Liver (tissue), 9 donors: ENCODE data around the gene RARRES1. TPM values are rescaled to one million over a fixed set of nuclear protein-coding genes. Genes with fewer than 3 reads are reported as not detected.

Experiments used
- DNase-seq: peaks from one replicate; pipeline ENCODE4 v3.0.0-alpha.2; 2017; ENCODE audit warnings: low spot score
- H3K27ac ChIP-seq, 2 donors: one replicate each; pipeline ENCODE4 v1.7.0; 2013; ENCODE audit warnings: inconsistent platforms in 2 of 2, low read length in 2 of 2, control low read depth in 1 of 2, low read depth in 1 of 2, mild to moderate bottlenecking in 1 of 2
- H3K27me3 ChIP-seq, 4 donors: one replicate each; pipeline versions ENCODE4 v1.6.1 to v1.7.0; 2013; ENCODE audit warnings: low read length in 3 of 4, inconsistent platforms in 1 of 4, mild to moderate bottlenecking in 1 of 4, moderate library complexity in 1 of 4; ENCODE audit not compliant: control insufficient read depth in 4 of 4, insufficient read depth in 4 of 4
- H3K36me3 ChIP-seq, 4 donors: one replicate each; pipeline versions ENCODE4 v1.6.1 to v1.7.0; 2013; ENCODE audit warnings: low read length in 3 of 4, mild to moderate bottlenecking in 3 of 4, low read depth in 1 of 4, moderate library complexity in 1 of 4; ENCODE audit not compliant: control insufficient read depth in 4 of 4, insufficient read depth in 3 of 4
- H3K4me1 ChIP-seq, 4 donors: one replicate each; pipeline versions ENCODE4 v1.6.1 to v1.7.0; 2013; ENCODE audit warnings: low read length in 3 of 4, mild to moderate bottlenecking in 3 of 4, moderate library complexity in 1 of 4; ENCODE audit not compliant: control insufficient read depth in 4 of 4, insufficient read depth in 4 of 4
- H3K4me3 ChIP-seq, 3 donors: one replicate each; pipeline versions ENCODE4 v1.6.1 to v1.7.0; 2013; ENCODE audit warnings: low read length in 3 of 3, control low read depth in 1 of 3, low read depth in 1 of 3, mild to moderate bottlenecking in 1 of 3
- H3K9ac ChIP-seq, 2 donors: one replicate each; pipeline ENCODE4 v1.7.0; 2013; ENCODE audit warnings: low read length in 2 of 2, mild to moderate bottlenecking in 2 of 2, moderate library complexity in 2 of 2, control low read depth in 1 of 2, low read depth in 1 of 2
- H3K9me3 ChIP-seq, 4 donors: one replicate each; pipeline versions ENCODE4 v1.6.1 to v1.7.0; 2013; ENCODE audit warnings: low read length in 3 of 4; ENCODE audit not compliant: control insufficient read depth in 4 of 4
- EGR1 ChIP-seq, 2 donors: IDR thresholded peaks; 2 replicates each; pipeline ENCODE4 v1.6.1; 2016 to 2018; ENCODE audit warnings: antibody characterized with exemption in 2 of 2, low read depth in 2 of 2
- FOXA1 ChIP-seq: IDR thresholded peaks from 2 replicates; pipeline ENCODE4 v1.6.1; 2016; ENCODE audit warnings: antibody characterized with exemption
- FOXA2 ChIP-seq: IDR thresholded peaks from 2 replicates; pipeline ENCODE4 v1.6.1; 2016; ENCODE audit warnings: antibody characterized with exemption
- GABPA ChIP-seq, 2 donors: IDR thresholded peaks in 1 of 2; conservative IDR thresholded peaks in 1 of 2; 2 replicates each; pipeline ENCODE4 v1.6.1; 2016; ENCODE audit warnings: antibody characterized with exemption in 2 of 2, mild to moderate bottlenecking in 1 of 2, moderate library complexity in 1 of 2
- HNF4A ChIP-seq, 2 donors: conservative IDR thresholded peaks; 2 replicates each; pipeline ENCODE4 v1.6.1; 2016; ENCODE audit warnings: antibody characterized with exemption in 2 of 2, mild to moderate bottlenecking in 2 of 2
- JUND ChIP-seq, 2 donors: IDR thresholded peaks; 2 replicates each; pipeline ENCODE4 v1.6.1; 2016; ENCODE audit warnings: antibody characterized with exemption in 2 of 2
- MAX ChIP-seq: IDR thresholded peaks from 2 replicates; pipeline ENCODE4 v1.6.1; 2016; ENCODE audit warnings: antibody characterized with exemption
- NR2F2 ChIP-seq: IDR thresholded peaks from 2 replicates; pipeline ENCODE4 v1.6.1; 2016; ENCODE audit warnings: antibody characterized with exemption
- REST ChIP-seq: IDR thresholded peaks from 2 replicates; pipeline ENCODE4 v1.6.1; 2016; ENCODE audit warnings: antibody characterized with exemption, mild to moderate bottlenecking
- RXRA ChIP-seq, 2 donors: IDR thresholded peaks; 2 replicates each; pipeline ENCODE4 v1.6.1; 2017 to 2018; ENCODE audit warnings: antibody characterized with exemption in 2 of 2, mild to moderate bottlenecking in 1 of 2
- SP1 ChIP-seq: IDR thresholded peaks from 2 replicates; pipeline ENCODE4 v1.6.1; 2018; ENCODE audit warnings: antibody characterized with exemption, mild to moderate bottlenecking
- TAF1 ChIP-seq: conservative IDR thresholded peaks from 2 replicates; pipeline ENCODE4 v1.6.1; 2016; ENCODE audit warnings: antibody characterized with exemption, mild to moderate bottlenecking
- ZBTB33 ChIP-seq: IDR thresholded peaks from 2 replicates; pipeline ENCODE4 v1.6.1; 2016; ENCODE audit warnings: antibody characterized with exemption
- WGBS: extraction: QIAGEN DNeasy Blood & Tissue Kit; methylation state at CpG from one replicate; pipeline ENCODE4 v1.1.7; 2013; 5-methylcytosine and 5-hydroxymethylcytosine counted together
- polyA plus RNA-seq, 2 donors: library from polyadenylated mRNA; stranded (reverse) in 1 of 2; unstranded in 1 of 2; fragments of 200-250 nt in 1 of 2; fragments of >200 nt in 1 of 2; fragmentation: Nextera tagmentation in 1 of 2; extraction: Ambion mirVana in 1 of 2; gene quantifications; one replicate each; pipeline versions ENCODE4 v1.2.1 to v1.2.3, GENCODE V29; 2013 to 2015
- total RNA-seq, 2 donors: library from RNA; depleted of rRNA; stranded (reverse); fragments of >200 nt; gene quantifications; one replicate each; pipeline ENCODE4 v1.2.3, GENCODE V29; 2014
- TF ChIP-seq, protein P1 (sequence below): fragments of 150-350 bp; IDR thresholded peaks from 2 replicates; pipeline ENCODE4 v1.5.1; 2017; ENCODE audit warnings: improper control_type of control experiment, low read depth, low read length; ENCODE audit not compliant: missing input control
- TF ChIP-seq, protein P2 (sequence below): IDR thresholded peaks from 2 replicates; pipeline ENCODE4 v1.6.1; 2016; ENCODE audit warnings: antibody characterized with exemption
- donor health status: healthy.
- donor health status: healthy.
- donor health status: healthy.
- donor health status: healthy.
- donor health status: healthy.

RARRES1 gene
- total and polyA plus RNA-seq, 4 donors = 0.92 to 6.9 (median 2.4) TPM

DNA sequence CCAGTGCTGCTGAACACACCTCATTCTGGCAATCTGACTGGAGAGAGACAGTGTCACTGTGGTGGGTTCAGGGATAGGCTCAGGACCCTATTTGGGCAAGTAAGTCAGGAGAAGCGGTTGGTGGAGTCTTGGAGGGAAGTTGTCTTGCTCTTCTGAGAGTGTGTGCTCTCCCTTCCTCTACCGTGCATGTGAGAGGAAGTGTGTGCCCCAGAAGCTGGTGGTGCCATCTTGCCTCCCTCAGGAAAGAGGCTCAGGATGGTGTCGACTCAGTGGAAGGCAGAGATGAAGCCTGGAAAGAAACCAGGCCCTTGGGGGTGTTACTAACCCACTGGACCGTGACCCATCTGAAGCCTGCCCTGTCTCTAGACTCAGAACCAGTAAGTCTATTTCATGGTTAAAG, 6.8 kb upstream of the RARRES1 start:
- 91% methylated on average over 4 of the region's 4 CpGs for WGBS
- TF ChIP-seq SP1 (no peak), MAX (no peak), ZBTB33 (no peak), TAF1 (no peak), FOXA2 (no peak), HNF4A (conservative IDR thresholded peaks at IDR 0.05) (no peak), JUND (IDR thresholded peaks at IDR 0.05) (no peak), RXRA (IDR thresholded peaks at IDR 0.05) (no peak), FOXA1 (no peak)
- TF ChIP-seq, protein P1, sequence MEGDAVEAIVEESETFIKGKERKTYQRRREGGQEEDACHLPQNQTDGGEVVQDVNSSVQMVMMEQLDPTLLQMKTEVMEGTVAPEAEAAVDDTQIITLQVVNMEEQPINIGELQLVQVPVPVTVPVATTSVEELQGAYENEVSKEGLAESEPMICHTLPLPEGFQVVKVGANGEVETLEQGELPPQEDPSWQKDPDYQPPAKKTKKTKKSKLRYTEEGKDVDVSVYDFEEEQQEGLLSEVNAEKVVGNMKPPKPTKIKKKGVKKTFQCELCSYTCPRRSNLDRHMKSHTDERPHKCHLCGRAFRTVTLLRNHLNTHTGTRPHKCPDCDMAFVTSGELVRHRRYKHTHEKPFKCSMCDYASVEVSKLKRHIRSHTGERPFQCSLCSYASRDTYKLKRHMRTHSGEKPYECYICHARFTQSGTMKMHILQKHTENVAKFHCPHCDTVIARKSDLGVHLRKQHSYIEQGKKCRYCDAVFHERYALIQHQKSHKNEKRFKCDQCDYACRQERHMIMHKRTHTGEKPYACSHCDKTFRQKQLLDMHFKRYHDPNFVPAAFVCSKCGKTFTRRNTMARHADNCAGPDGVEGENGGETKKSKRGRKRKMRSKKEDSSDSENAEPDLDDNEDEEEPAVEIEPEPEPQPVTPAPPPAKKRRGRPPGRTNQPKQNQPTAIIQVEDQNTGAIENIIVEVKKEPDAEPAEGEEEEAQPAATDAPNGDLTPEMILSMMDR = no peak

DNA sequence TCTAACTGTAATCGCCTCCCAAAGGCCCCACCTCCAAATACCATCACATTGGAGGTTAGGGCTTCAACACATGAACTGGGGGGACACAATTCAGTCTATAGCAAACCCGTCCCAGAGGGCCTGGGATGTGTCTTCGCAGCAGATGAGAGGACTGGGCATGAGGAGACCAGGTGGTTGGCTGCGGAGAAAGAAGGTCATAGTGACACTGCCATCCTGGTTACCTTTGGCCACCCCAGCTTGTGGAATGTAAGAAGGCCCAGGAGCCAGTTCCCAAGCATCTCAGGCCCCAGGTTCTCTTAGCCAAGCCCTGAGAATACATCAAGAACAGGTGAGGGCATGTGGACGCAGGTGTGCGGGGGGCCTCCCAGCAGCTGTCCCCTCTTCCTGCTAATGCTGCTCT, 6.4 kb upstream of the RARRES1 start:
- no peaks in the 10 kb centered on the region for H3K4me1 ChIP-seq
- TF ChIP-seq GABPA (IDR thresholded peaks at IDR 0.05 in 1 of 2, conservative IDR thresholded peaks at IDR 0.05 in 1 of 2) = no peak
- no peak for TF ChIP-seq NR2F2
- no peak for TF ChIP-seq REST
- TF ChIP-seq, protein P2, sequence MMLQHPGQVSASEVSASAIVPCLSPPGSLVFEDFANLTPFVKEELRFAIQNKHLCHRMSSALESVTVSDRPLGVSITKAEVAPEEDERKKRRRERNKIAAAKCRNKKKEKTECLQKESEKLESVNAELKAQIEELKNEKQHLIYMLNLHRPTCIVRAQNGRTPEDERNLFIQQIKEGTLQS = no peak
- TF ChIP-seq HNF4A (conservative IDR thresholded peaks at IDR 0.05) = no peak
- no peak for TF ChIP-seq EGR1 (IDR thresholded peaks at IDR 0.05; ENCODE audit: low read depth in 2 of 2)
- TF ChIP-seq, protein P1 = no peak
- TF ChIP-seq FOXA2 = no peak
- no peak for TF ChIP-seq ZBTB33
- TF ChIP-seq JUND (IDR thresholded peaks at IDR 0.05) = no peak
- TF ChIP-seq RXRA (IDR thresholded peaks at IDR 0.05) = no peak
- H3K4me3 ChIP-seq = no peak overlapping the region
- H3K27me3 ChIP-seq = no peaks in the 10 kb centered on the region
- no peaks in the 10 kb centered on the region for H3K36me3 ChIP-seq
- no peak overlapping the region for H3K27ac ChIP-seq
- H3K9ac ChIP-seq = no peak overlapping the region
- DNase-seq = no peak
- peaks cover 0 to 8% (median 3%) of the 10 kb centered on the region in 4 donors for H3K9me3 ChIP-seq
- WGBS = 94% methylated on average over 6 of the region's 6 CpGs

More for the DNA sequence above, 6.8 kb upstream of the RARRES1 start:
- no peak overlapping the region for H3K27ac ChIP-seq
- no peaks in the 10 kb centered on the region for H3K36me3 ChIP-seq
- H3K9me3 ChIP-seq = peaks cover 0 to 8% (median 3%) of the 10 kb centered on the region in 4 donors
- no peak for DNase-seq
- H3K9ac ChIP-seq = no peak overlapping the region
- no peaks in the 10 kb centered on the region for H3K4me1 ChIP-seq
- no peaks in the 10 kb centered on the region for H3K27me3 ChIP-seq
- H3K4me3 ChIP-seq = no peak overlapping the region
